Liver (tissue), 9 donors: ENCODE measurements around the gene TAS2R13. TPM values are rescaled to one million over a fixed set of nuclear protein-coding genes. Genes with fewer than 3 reads are reported as not detected.

Source experiments
- DNase-seq: peaks from one replicate; pipeline ENCODE4 v3.0.0-alpha.2; 2017; ENCODE audit warnings: low spot score
- H3K27ac ChIP-seq, 2 donors: one replicate each; pipeline ENCODE4 v1.7.0; 2013; ENCODE audit warnings: inconsistent platforms in 2 of 2, low read length in 2 of 2, control low read depth in 1 of 2, low read depth in 1 of 2, mild to moderate bottlenecking in 1 of 2
- H3K27me3 ChIP-seq, 4 donors: one replicate each; pipeline versions ENCODE4 v1.6.1 to v1.7.0; 2013; ENCODE audit warnings: low read length in 3 of 4, inconsistent platforms in 1 of 4, mild to moderate bottlenecking in 1 of 4, moderate library complexity in 1 of 4; ENCODE audit not compliant: control insufficient read depth in 4 of 4, insufficient read depth in 4 of 4
- H3K36me3 ChIP-seq, 4 donors: one replicate each; pipeline versions ENCODE4 v1.6.1 to v1.7.0; 2013; ENCODE audit warnings: low read length in 3 of 4, mild to moderate bottlenecking in 3 of 4, low read depth in 1 of 4, moderate library complexity in 1 of 4; ENCODE audit not compliant: control insufficient read depth in 4 of 4, insufficient read depth in 3 of 4
- H3K4me1 ChIP-seq, 4 donors: one replicate each; pipeline versions ENCODE4 v1.6.1 to v1.7.0; 2013; ENCODE audit warnings: low read length in 3 of 4, mild to moderate bottlenecking in 3 of 4, moderate library complexity in 1 of 4; ENCODE audit not compliant: control insufficient read depth in 4 of 4, insufficient read depth in 4 of 4
- H3K4me3 ChIP-seq, 3 donors: one replicate each; pipeline versions ENCODE4 v1.6.1 to v1.7.0; 2013; ENCODE audit warnings: low read length in 3 of 3, control low read depth in 1 of 3, low read depth in 1 of 3, mild to moderate bottlenecking in 1 of 3
- H3K9ac ChIP-seq, 2 donors: one replicate each; pipeline ENCODE4 v1.7.0; 2013; ENCODE audit warnings: low read length in 2 of 2, mild to moderate bottlenecking in 2 of 2, moderate library complexity in 2 of 2, control low read depth in 1 of 2, low read depth in 1 of 2
- H3K9me3 ChIP-seq, 4 donors: one replicate each; pipeline versions ENCODE4 v1.6.1 to v1.7.0; 2013; ENCODE audit warnings: low read length in 3 of 4; ENCODE audit not compliant: control insufficient read depth in 4 of 4
- EGR1 ChIP-seq, 2 donors: IDR thresholded peaks; 2 replicates each; pipeline ENCODE4 v1.6.1; 2016 to 2018; ENCODE audit warnings: antibody characterized with exemption in 2 of 2, low read depth in 2 of 2
- FOXA1 ChIP-seq: IDR thresholded peaks from 2 replicates; pipeline ENCODE4 v1.6.1; 2016; ENCODE audit warnings: antibody characterized with exemption
- FOXA2 ChIP-seq: IDR thresholded peaks from 2 replicates; pipeline ENCODE4 v1.6.1; 2016; ENCODE audit warnings: antibody characterized with exemption
- HNF4A ChIP-seq, 2 donors: conservative IDR thresholded peaks; 2 replicates each; pipeline ENCODE4 v1.6.1; 2016; ENCODE audit warnings: antibody characterized with exemption in 2 of 2, mild to moderate bottlenecking in 2 of 2
- HNF4G ChIP-seq: IDR thresholded peaks from 2 replicates; pipeline ENCODE4 v1.6.1; 2016; ENCODE audit warnings: antibody characterized with exemption
- JUND ChIP-seq, 2 donors: IDR thresholded peaks; 2 replicates each; pipeline ENCODE4 v1.6.1; 2016; ENCODE audit warnings: antibody characterized with exemption in 2 of 2
- NR2F2 ChIP-seq: IDR thresholded peaks from 2 replicates; pipeline ENCODE4 v1.6.1; 2016; ENCODE audit warnings: antibody characterized with exemption
- RAD21 ChIP-seq, 2 donors: IDR thresholded peaks; 2 replicates each; pipeline ENCODE4 v1.6.1; 2016; ENCODE audit warnings: antibody characterized with exemption in 2 of 2, mild to moderate bottlenecking in 2 of 2
- RXRA ChIP-seq, 2 donors: IDR thresholded peaks; 2 replicates each; pipeline ENCODE4 v1.6.1; 2017 to 2018; ENCODE audit warnings: antibody characterized with exemption in 2 of 2, mild to moderate bottlenecking in 1 of 2
- SP1 ChIP-seq: IDR thresholded peaks from 2 replicates; pipeline ENCODE4 v1.6.1; 2018; ENCODE audit warnings: antibody characterized with exemption, mild to moderate bottlenecking
- TAF1 ChIP-seq: conservative IDR thresholded peaks from 2 replicates; pipeline ENCODE4 v1.6.1; 2016; ENCODE audit warnings: antibody characterized with exemption, mild to moderate bottlenecking
- YY1 ChIP-seq: IDR thresholded peaks from 2 replicates; pipeline ENCODE4 v1.6.1; 2016; ENCODE audit warnings: antibody characterized with exemption, mild to moderate bottlenecking
- WGBS: extraction: QIAGEN DNeasy Blood & Tissue Kit; methylation state at CpG from one replicate; pipeline ENCODE4 v1.1.7; 2013; 5-methylcytosine and 5-hydroxymethylcytosine counted together
- polyA plus RNA-seq, 2 donors: library from polyadenylated mRNA; stranded (reverse) in 1 of 2; unstranded in 1 of 2; fragments of 200-250 nt in 1 of 2; fragments of >200 nt in 1 of 2; fragmentation: Nextera tagmentation in 1 of 2; extraction: Ambion mirVana in 1 of 2; gene quantifications; one replicate each; pipeline versions ENCODE4 v1.2.1 to v1.2.3, GENCODE V29; 2013 to 2015
- total RNA-seq, 2 donors: library from RNA; depleted of rRNA; stranded (reverse); fragments of >200 nt; gene quantifications; one replicate each; pipeline ENCODE4 v1.2.3, GENCODE V29; 2014
- TF ChIP-seq, protein P1 (sequence below): fragments of 150-350 bp; IDR thresholded peaks from 2 replicates; pipeline ENCODE4 v1.5.1; 2017; ENCODE audit warnings: improper control_type of control experiment, low read depth, low read length; ENCODE audit not compliant: missing input control
- TF ChIP-seq, protein P2 (sequence below): IDR thresholded peaks from 2 replicates; pipeline ENCODE4 v1.6.1; 2016; ENCODE audit warnings: antibody characterized with exemption
- TF ChIP-seq, protein P3 (sequence below): IDR thresholded peaks from 2 replicates; pipeline ENCODE4 v1.6.1; 2016; ENCODE audit warnings: antibody characterized with exemption
- TF ChIP-seq, protein P4 (sequence below): IDR thresholded peaks from 2 replicates; pipeline ENCODE4 v1.6.1; 2016; ENCODE audit warnings: antibody characterized with exemption, mild to moderate bottlenecking
- donor health status: healthy.
- donor health status: healthy.
- donor health status: healthy.
- donor health status: healthy.
- donor health status: healthy.

TAS2R13 gene
- total and polyA plus RNA-seq, 4 donors, result 0.10 to 6.2 (median 0.51) TPM; not detected in 1

DNA sequence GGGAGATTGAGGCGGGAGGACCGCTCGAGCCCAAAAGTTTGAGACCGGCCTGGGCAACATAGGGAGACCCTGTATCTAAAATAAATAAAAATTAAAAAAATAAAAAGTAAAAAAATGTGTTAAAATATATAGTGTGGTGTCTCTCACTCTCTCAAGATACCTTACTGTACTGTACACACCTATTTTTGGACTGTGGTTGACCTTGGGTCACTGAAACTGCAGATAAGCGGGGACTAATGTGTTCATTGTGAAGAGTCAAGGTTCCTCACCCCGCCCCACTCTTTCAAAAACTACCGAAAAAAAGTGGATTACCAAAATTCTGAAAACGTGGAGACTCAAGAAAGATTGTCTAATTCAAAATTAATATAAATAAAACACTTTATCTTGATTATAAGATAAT lies 1.0 kb upstream of the TAS2R13 start:
- H3K36me3 ChIP-seq, result no peaks in the 10 kb centered on the region
- H3K4me1 ChIP-seq, result no peaks in the 10 kb centered on the region
- no peak overlapping the region for H3K27ac ChIP-seq
- H3K9me3 ChIP-seq, result no peaks in the 10 kb centered on the region
- DNase-seq, result no peak
- H3K27me3 ChIP-seq, result no peaks in the 10 kb centered on the region
- TF ChIP-seq, protein P1, sequence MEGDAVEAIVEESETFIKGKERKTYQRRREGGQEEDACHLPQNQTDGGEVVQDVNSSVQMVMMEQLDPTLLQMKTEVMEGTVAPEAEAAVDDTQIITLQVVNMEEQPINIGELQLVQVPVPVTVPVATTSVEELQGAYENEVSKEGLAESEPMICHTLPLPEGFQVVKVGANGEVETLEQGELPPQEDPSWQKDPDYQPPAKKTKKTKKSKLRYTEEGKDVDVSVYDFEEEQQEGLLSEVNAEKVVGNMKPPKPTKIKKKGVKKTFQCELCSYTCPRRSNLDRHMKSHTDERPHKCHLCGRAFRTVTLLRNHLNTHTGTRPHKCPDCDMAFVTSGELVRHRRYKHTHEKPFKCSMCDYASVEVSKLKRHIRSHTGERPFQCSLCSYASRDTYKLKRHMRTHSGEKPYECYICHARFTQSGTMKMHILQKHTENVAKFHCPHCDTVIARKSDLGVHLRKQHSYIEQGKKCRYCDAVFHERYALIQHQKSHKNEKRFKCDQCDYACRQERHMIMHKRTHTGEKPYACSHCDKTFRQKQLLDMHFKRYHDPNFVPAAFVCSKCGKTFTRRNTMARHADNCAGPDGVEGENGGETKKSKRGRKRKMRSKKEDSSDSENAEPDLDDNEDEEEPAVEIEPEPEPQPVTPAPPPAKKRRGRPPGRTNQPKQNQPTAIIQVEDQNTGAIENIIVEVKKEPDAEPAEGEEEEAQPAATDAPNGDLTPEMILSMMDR, result no peak
- TF ChIP-seq, protein P2, sequence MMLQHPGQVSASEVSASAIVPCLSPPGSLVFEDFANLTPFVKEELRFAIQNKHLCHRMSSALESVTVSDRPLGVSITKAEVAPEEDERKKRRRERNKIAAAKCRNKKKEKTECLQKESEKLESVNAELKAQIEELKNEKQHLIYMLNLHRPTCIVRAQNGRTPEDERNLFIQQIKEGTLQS, result no peak
- no peak for TF ChIP-seq YY1
- no peak for TF ChIP-seq FOXA1
- TF ChIP-seq NR2F2, result no peak
- TF ChIP-seq, protein P3, sequence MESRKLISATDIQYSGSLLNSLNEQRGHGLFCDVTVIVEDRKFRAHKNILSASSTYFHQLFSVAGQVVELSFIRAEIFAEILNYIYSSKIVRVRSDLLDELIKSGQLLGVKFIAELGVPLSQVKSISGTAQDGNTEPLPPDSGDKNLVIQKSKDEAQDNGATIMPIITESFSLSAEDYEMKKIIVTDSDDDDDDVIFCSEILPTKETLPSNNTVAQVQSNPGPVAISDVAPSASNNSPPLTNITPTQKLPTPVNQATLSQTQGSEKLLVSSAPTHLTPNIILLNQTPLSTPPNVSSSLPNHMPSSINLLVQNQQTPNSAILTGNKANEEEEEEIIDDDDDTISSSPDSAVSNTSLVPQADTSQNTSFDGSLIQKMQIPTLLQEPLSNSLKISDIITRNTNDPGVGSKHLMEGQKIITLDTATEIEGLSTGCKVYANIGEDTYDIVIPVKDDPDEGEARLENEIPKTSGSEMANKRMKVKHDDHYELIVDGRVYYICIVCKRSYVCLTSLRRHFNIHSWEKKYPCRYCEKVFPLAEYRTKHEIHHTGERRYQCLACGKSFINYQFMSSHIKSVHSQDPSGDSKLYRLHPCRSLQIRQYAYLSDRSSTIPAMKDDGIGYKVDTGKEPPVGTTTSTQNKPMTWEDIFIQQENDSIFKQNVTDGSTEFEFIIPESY, result no peak
- TF ChIP-seq, protein P4, sequence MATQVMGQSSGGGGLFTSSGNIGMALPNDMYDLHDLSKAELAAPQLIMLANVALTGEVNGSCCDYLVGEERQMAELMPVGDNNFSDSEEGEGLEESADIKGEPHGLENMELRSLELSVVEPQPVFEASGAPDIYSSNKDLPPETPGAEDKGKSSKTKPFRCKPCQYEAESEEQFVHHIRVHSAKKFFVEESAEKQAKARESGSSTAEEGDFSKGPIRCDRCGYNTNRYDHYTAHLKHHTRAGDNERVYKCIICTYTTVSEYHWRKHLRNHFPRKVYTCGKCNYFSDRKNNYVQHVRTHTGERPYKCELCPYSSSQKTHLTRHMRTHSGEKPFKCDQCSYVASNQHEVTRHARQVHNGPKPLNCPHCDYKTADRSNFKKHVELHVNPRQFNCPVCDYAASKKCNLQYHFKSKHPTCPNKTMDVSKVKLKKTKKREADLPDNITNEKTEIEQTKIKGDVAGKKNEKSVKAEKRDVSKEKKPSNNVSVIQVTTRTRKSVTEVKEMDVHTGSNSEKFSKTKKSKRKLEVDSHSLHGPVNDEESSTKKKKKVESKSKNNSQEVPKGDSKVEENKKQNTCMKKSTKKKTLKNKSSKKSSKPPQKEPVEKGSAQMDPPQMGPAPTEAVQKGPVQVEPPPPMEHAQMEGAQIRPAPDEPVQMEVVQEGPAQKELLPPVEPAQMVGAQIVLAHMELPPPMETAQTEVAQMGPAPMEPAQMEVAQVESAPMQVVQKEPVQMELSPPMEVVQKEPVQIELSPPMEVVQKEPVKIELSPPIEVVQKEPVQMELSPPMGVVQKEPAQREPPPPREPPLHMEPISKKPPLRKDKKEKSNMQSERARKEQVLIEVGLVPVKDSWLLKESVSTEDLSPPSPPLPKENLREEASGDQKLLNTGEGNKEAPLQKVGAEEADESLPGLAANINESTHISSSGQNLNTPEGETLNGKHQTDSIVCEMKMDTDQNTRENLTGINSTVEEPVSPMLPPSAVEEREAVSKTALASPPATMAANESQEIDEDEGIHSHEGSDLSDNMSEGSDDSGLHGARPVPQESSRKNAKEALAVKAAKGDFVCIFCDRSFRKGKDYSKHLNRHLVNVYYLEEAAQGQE, result no peak
- TF ChIP-seq RAD21 (IDR thresholded peaks at IDR 0.05), result no peak
- TF ChIP-seq TAF1, result no peak
- no peak for TF ChIP-seq HNF4G
- no peak for TF ChIP-seq HNF4A (conservative IDR thresholded peaks at IDR 0.05)
- no peak for TF ChIP-seq FOXA2
- TF ChIP-seq JUND (IDR thresholded peaks at IDR 0.05), result no peak
- TF ChIP-seq SP1, result no peak
- H3K4me3 ChIP-seq, result no peak overlapping the region
- H3K9ac ChIP-seq, result no peak overlapping the region
- 84% methylated on average over 8 of the region's 8 CpGs for WGBS

DNA sequence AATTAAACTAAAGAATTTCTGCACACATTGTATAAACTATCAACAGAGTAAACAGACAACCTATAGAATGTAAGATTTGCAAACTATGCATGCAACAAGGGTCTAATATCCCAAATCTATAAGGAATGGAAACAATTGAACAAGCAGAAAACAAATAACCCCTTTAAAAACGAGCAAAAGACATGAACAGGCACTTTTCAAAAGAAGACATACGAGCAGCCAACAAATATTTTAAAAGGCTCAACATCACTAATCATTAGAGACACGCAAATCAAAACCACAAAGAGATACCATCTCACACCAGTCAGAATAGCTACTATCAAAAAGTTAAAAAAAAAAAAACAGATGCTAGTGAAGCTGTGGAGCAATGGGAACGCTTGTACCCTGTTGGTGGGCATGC lies 4.7 kb downstream of the TAS2R13 start:
- Histone ChIP-seq H3K27ac (no peak overlapping the region), H3K4me3 (no peak overlapping the region), H3K4me1 (no peaks in the 10 kb centered on the region), H3K9me3 (peaks cover 0 to 13% (median 2%) of the 10 kb centered on the region in 4 donors), H3K27me3 (no peaks in the 10 kb centered on the region), H3K9ac (no peak overlapping the region), H3K36me3 (no peaks in the 10 kb centered on the region)
- WGBS, result 97% methylated on average over 4 of the region's 4 CpGs
- no peak for DNase-seq
- TF ChIP-seq SP1, result no peak
- no peak for TF ChIP-seq HNF4A (conservative IDR thresholded peaks at IDR 0.05)
- TF ChIP-seq YY1, result no peak
- no peak for TF ChIP-seq FOXA2
- TF ChIP-seq, protein P4, result no peak
- TF ChIP-seq EGR1 (IDR thresholded peaks at IDR 0.05; ENCODE audit: low read depth in 2 of 2), result no peak
- TF ChIP-seq RXRA (IDR thresholded peaks at IDR 0.05), result no peak
- TF ChIP-seq, protein P2, result no peak
- TF ChIP-seq TAF1, result no peak
- no peak for TF ChIP-seq JUND (IDR thresholded peaks at IDR 0.05)
